H1 (cell line): Measurements from ENCODE around the gene MAGI2. TPM values are rescaled to one million over a fixed set of nuclear protein-coding genes. Genes with fewer than 3 reads are reported as not detected.

Source experiments
- CTCF ChIA-PET: fragments of 300-600 bp; sonication (Branson Sonifier 250); formaldehyde crosslinking; loops from one replicate; lab custom pipeline; 2021; ENCODE audit not compliant: partially characterized antibody; lab: Charles Lee
- POLR2A ChIA-PET: fragments of 300-600 bp; sonication (Branson Sonifier 250); formaldehyde crosslinking; loops from one replicate; lab custom pipeline; 2021; ENCODE audit warnings: inconsistent platforms; ENCODE audit not compliant: partially characterized antibody; lab: Charles Lee
- DNase-seq, 2 experiments: peaks; one replicate each; pipeline versions ENCODE4 v3.0.0 to v3.0.0-alpha.2; 2010 to 2022; ENCODE audit warnings: low spot score in 2 of 2, low read depth in 1 of 2, mixed read lengths in 1 of 2
- FAIRE-seq: peaks from 2 replicates; lab custom pipeline; 2011; peaks lifted over from hg19 to GRCh38; lab: Jason Lieb, UNC
- H2AFZ ChIP-seq: 2 replicates; pipeline ENCODE4 v1.8.1; 2012; ENCODE audit warnings: low read length, inconsistent platforms
- H2AK5ac ChIP-seq: 2 replicates; pipeline ENCODE4 v1.6.1; 2013; ENCODE audit warnings: low read depth, low read length
- H2BK120ac ChIP-seq: replicated peaks from 2 replicates; pipeline ENCODE3; 2013; ENCODE audit warnings: low read depth, low read length, inconsistent platforms
- H2BK12ac ChIP-seq: 2 replicates; pipeline ENCODE4 v1.6.1; 2013; ENCODE audit warnings: low read depth, low read length
- H2BK15ac ChIP-seq: 2 replicates; pipeline ENCODE4 v1.6.1; 2013; ENCODE audit warnings: low read length
- H2BK20ac ChIP-seq: 2 replicates; pipeline ENCODE4 v1.6.1; 2013; ENCODE audit warnings: low read length
- H2BK5ac ChIP-seq: 2 replicates; pipeline ENCODE4 v1.6.1; 2013; ENCODE audit warnings: low read depth, low read length
- H3K14ac ChIP-seq: 2 replicates; pipeline ENCODE4 v1.6.1; 2013; ENCODE audit warnings: inconsistent platforms; ENCODE audit not compliant: insufficient read length
- H3K18ac ChIP-seq: 2 replicates; pipeline ENCODE4 v1.6.1; 2013; ENCODE audit warnings: low read length; ENCODE audit errors: extremely low read depth
- H3K23ac ChIP-seq: 2 replicates; pipeline ENCODE4 v1.6.1; 2013; ENCODE audit warnings: inconsistent platforms; ENCODE audit not compliant: insufficient read length
- H3K23me2 ChIP-seq: 2 replicates; pipeline ENCODE4 v1.6.1; 2013; ENCODE audit warnings: low read depth, low read length
- H3K27ac ChIP-seq: 2 replicates; pipeline ENCODE4 v1.6.1; 2011; ENCODE audit warnings: low read depth, low read length, inconsistent platforms
- H3K27me3 ChIP-seq, 4 experiments: replicated peaks in 1 of 4; 1 replicate in 1 of 4; 2 replicates in 3 of 4; pipeline versions ENCODE4 v1.6.1 to v1.8.1; 2011 to 2013; ENCODE audit warnings: low read length in 3 of 4, mild to moderate bottlenecking in 3 of 4, inconsistent platforms in 2 of 4, mixed read lengths in 2 of 4, moderate library complexity in 1 of 4; ENCODE audit not compliant: control insufficient read depth in 3 of 4, insufficient read depth in 3 of 4; ENCODE audit errors: extremely low read depth in 1 of 4
- H3K36me3 ChIP-seq, 4 experiments: 2 replicates each; pipeline versions ENCODE4 v1.6.1 to v1.8.1; 2011 to 2013; ENCODE audit warnings: mild to moderate bottlenecking in 4 of 4, low read length in 3 of 4, moderate library complexity in 2 of 4, control low read depth in 1 of 4, inconsistent platforms in 1 of 4; ENCODE audit not compliant: insufficient read depth in 4 of 4, control insufficient read depth in 2 of 4
- H3K4ac ChIP-seq: replicated peaks from 2 replicates; pipeline ENCODE3; 2013; ENCODE audit warnings: low read length, low read depth, mixed read lengths, inconsistent platforms; ENCODE audit not compliant: insufficient read length
- H3K4me1 ChIP-seq, 4 experiments: replicated peaks in 1 of 4; 1 replicate in 1 of 4; 2 replicates in 3 of 4; pipeline versions ENCODE4 v1.6.1 to v1.8.1; 2011 to 2013; ENCODE audit warnings: low read length in 3 of 4, inconsistent platforms in 2 of 4, mixed read lengths in 1 of 4; ENCODE audit not compliant: insufficient read depth in 4 of 4, control insufficient read depth in 3 of 4
- H3K4me2 ChIP-seq, 2 experiments: 2 replicates each; pipeline versions ENCODE4 v1.6.1 to v1.8.1; 2011 to 2013; ENCODE audit warnings: low read depth in 2 of 2, low read length in 2 of 2, control low read depth in 1 of 2, inconsistent platforms in 1 of 2, mild to moderate bottlenecking in 1 of 2; ENCODE audit not compliant: insufficient read depth in 1 of 2
- H3K4me3 ChIP-seq, 4 experiments: fragments of 200-600, 300-600 bp in 1 of 4; sonication (generic), shearing (Covaris generic), sonication (Bioruptor Twin) in 1 of 4; 2 replicates each; pipeline versions ENCODE4 v1.5.1 to v1.8.1; 2011 to 2016; ENCODE audit warnings: low read length in 4 of 4, low read depth in 3 of 4, control low read depth in 2 of 4, inconsistent platforms in 2 of 4, mild to moderate bottlenecking in 2 of 4, mixed read lengths in 1 of 4, moderate library complexity in 1 of 4; ENCODE audit not compliant: insufficient read depth in 2 of 4; ENCODE audit errors: extremely low read depth in 1 of 4
- H3K56ac ChIP-seq: replicated peaks from 2 replicates; pipeline ENCODE3; 2013; ENCODE audit warnings: low read depth, mild to moderate bottlenecking, mixed read lengths, low read length, inconsistent platforms; ENCODE audit not compliant: insufficient read length
- H3K79me1 ChIP-seq: 2 replicates; pipeline ENCODE4 v1.6.1; 2013; ENCODE audit warnings: low read depth, low read length, control low read depth
- H3K79me2 ChIP-seq, 2 experiments: 2 replicates each; pipeline versions ENCODE4 v1.6.1 to v1.8.1; 2012 to 2013; ENCODE audit warnings: low read length in 2 of 2, mild to moderate bottlenecking in 2 of 2, inconsistent platforms in 1 of 2; ENCODE audit not compliant: insufficient read depth in 2 of 2, control insufficient read depth in 1 of 2
- H3K9ac ChIP-seq, 4 experiments: replicated peaks in 1 of 4; 1 replicate in 1 of 4; 2 replicates in 3 of 4; pipeline versions ENCODE4 v1.6.1 to v1.8.1; 2011 to 2013; ENCODE audit warnings: low read depth in 3 of 4, low read length in 3 of 4, control low read depth in 2 of 4, mild to moderate bottlenecking in 2 of 4, moderate library complexity in 2 of 4, inconsistent platforms in 1 of 4; ENCODE audit errors: extremely low read depth in 1 of 4
- H3K9me3 ChIP-seq, 2 experiments: 2 replicates each; pipeline versions ENCODE4 v1.6.1 to v1.8.1; 2012 to 2013; ENCODE audit warnings: mild to moderate bottlenecking in 2 of 2, moderate library complexity in 2 of 2, control low read depth in 1 of 2, inconsistent platforms in 1 of 2, low read depth in 1 of 2, low read length in 1 of 2, mixed read lengths in 1 of 2; ENCODE audit not compliant: insufficient read depth in 2 of 2
- H4K20me1 ChIP-seq, 2 experiments: replicated peaks in 1 of 2; 2 replicates each; pipeline versions ENCODE3 to v1.8.1; 2011 to 2013; ENCODE audit warnings: inconsistent platforms in 2 of 2, low read length in 2 of 2, mild to moderate bottlenecking in 1 of 2; ENCODE audit not compliant: insufficient read depth in 2 of 2, control insufficient read depth in 1 of 2
- H4K5ac ChIP-seq: 2 replicates; pipeline ENCODE4 v1.6.1; 2013; ENCODE audit warnings: low read length, low read depth, mixed read lengths, inconsistent platforms; ENCODE audit not compliant: insufficient read length
- H4K8ac ChIP-seq: 2 replicates; pipeline ENCODE4 v1.8.0; 2013; ENCODE audit warnings: mild to moderate bottlenecking, moderate library complexity, low read length, inconsistent platforms; ENCODE audit not compliant: insufficient read depth; ENCODE audit errors: extremely low read depth
- H4K91ac ChIP-seq: replicated peaks from 2 replicates; pipeline ENCODE3; 2013; ENCODE audit warnings: low read length, mixed read lengths, inconsistent platforms; ENCODE audit not compliant: insufficient read length
- EZH2 ChIP-seq: fragments of 200-600 bp; sonication (generic); IDR thresholded peaks from 2 replicates; pipeline ENCODE4 v1.7.1; 2012; ENCODE audit warnings: low read depth, mild to moderate bottlenecking, moderate library complexity, low read length, inconsistent platforms; ENCODE audit not compliant: severe bottlenecking
- TEAD4 ChIP-seq: IDR thresholded peaks from 2 replicates; pipeline ENCODE4 v1.6.1; 2012; ENCODE audit warnings: low read depth, low read length, inconsistent platforms, mixed read lengths
- WGBS, 2 experiments: shearing (Covaris generic) in 1 of 2; methylation state at CpG; one replicate each; pipeline versions ENCODE4 v1.1.6 to v1.1.7; 2013 to 2015; ENCODE audit warnings: low lambda C conversion rate in 2 of 2, mixed read lengths in 2 of 2, inconsistent platforms in 1 of 2, low coverage in 1 of 2, missing lambda C conversion rate in 1 of 2; ENCODE audit not compliant: insufficient replicate concordance in 2 of 2, insufficient coverage in 1 of 2, insufficient read length in 1 of 2; ENCODE audit errors: extremely low coverage in 1 of 2, missing lambda C conversion rate in 1 of 2; 5-methylcytosine and 5-hydroxymethylcytosine counted together
- polyA plus RNA-seq, 7 experiments: library from polyadenylated mRNA; depleted of rRNA in 3 of 7; stranded (reverse) in 5 of 7; unstranded in 2 of 7; fragments of >200 nt in 5 of 7; fragments of 200-250 nt in 2 of 7; gene quantifications; 1 replicate in 5 of 7; 2 replicates in 1 of 7; 4 replicates in 1 of 7; pipeline versions ENCODE4 v1.2.1 to v1.2.3, GENCODE V29; 2011 to 2013; ENCODE audit warnings: missing spikeins in 2 of 7, mixed read lengths in 2 of 7
- total RNA-seq: library from RNA; stranded (reverse); fragmentation: NEBNext Ultra II Directional; extraction: Animal tissue kit (Norgen Biotek cat#: 25700); gene quantifications from 2 replicates; pipeline ENCODE4 v1.2.1, GENCODE V29; 2021
- TF ChIP-seq, protein P1 (sequence below): IDR thresholded peaks from 2 replicates; pipeline ENCODE4 v1.6.1; 2012; ENCODE audit warnings: inconsistent platforms

The MAGI2 gene
- total and polyA plus RNA-seq, 2 of the 8 experiments (the other 6 are each of a cell fraction or from before 2014, with no cell fraction given), result 6.0 to 27.3 TPM

DNA sequence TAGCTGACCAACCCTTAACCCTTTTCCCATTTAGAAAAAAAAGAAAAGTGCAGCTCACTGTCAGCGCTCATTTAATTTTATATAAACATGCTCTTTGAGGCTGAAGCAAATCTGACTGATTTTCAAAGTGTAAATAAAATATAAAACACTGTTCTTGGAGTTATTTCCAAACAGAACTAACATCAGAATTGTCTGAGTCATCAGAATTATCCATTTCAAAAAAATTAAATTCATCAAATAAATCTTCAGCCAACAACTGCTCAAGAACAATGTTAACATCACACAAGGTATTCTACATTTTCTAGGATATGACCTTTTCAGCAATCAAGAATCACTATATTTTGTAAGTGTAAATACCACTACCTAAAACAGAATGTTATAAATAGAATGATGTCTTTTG, 93.6 kb downstream of the MAGI2 start:
- Histone ChIP-seq H3K18ac (no peak overlapping the region), H4K5ac (no peak overlapping the region), H2BK20ac (no peak overlapping the region), H3K9ac (no peak overlapping the region), H3K79me1 (no peaks in the 10 kb centered on the region), H4K20me1 (no peaks in the 10 kb centered on the region), H2BK120ac (no peak overlapping the region), H2BK5ac (no peak overlapping the region), H3K9me3 (no peaks in the 10 kb centered on the region), H3K27me3 (no peaks in the 10 kb centered on the region), H3K36me3 (no peaks in the 10 kb centered on the region), H2AK5ac (no peak overlapping the region), H3K14ac (no peak overlapping the region), H3K23me2 (no peaks in the 10 kb centered on the region), H3K4me3 (no peak overlapping the region), H3K4me2 (no peak overlapping the region), H3K4me1 (no peaks in the 10 kb centered on the region), H2BK12ac (no peak overlapping the region), H3K27ac (no peak overlapping the region), H3K4ac (no peak overlapping the region), H3K56ac (no peak overlapping the region), H4K8ac (no peak overlapping the region), H4K91ac (no peak overlapping the region), H2AFZ (no peak overlapping the region), H3K23ac (no peak overlapping the region), H2BK15ac (no peak overlapping the region), H3K79me2 (no peaks in the 10 kb centered on the region)
- 89% methylated on average over 1 of the region's 1 CpG; no CpG with 5 or more reads in 1 of the 2 experiments for WGBS, 2 experiments
- CTCF ChIA-PET, result interaction anchor here (2.3 kb wide), 1 partner anchor 12 kb away, joined by 4 read pairs; no protein-coding TSS in a partner anchor
- TF ChIP-seq EZH2, result no peak
- TF ChIP-seq TEAD4, result no peak
- TF ChIP-seq, protein P1, sequence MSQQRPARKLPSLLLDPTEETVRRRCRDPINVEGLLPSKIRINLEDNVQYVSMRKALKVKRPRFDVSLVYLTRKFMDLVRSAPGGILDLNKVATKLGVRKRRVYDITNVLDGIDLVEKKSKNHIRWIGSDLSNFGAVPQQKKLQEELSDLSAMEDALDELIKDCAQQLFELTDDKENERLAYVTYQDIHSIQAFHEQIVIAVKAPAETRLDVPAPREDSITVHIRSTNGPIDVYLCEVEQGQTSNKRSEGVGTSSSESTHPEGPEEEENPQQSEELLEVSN, result no peak
- DNase-seq (no peak), FAIRE-seq (no peak)
- POLR2A ChIA-PET, result no interaction called here
